HG03159 (cell line): ENCODE results near the gene DAPK3.
"Not testable (repeated sequence)": the region's sequence is repeated elsewhere in the genome, so short reads cannot be mapped to it uniquely, and the experiment has no call there.

Experiments
- ATAC-seq: cut with Tn5 transposase; IDR thresholded peaks from one replicate; pipeline ENCODE4 v1.9.1; 2021; ENCODE audit warnings: mild to moderate bottlenecking, moderate library complexity; ENCODE audit not compliant: unreplicated experiment

DAPK3 gene

GRCh38 chr19:3979289-3979673 lies 8.4 kb upstream of the DAPK3 start:
- no peak for ATAC-seq

- ATAC-seq, result no peak
These were observed 7.2 kb upstream of the DAPK3 start for GRCh38 chr19:3978145-3978544.

DNA sequence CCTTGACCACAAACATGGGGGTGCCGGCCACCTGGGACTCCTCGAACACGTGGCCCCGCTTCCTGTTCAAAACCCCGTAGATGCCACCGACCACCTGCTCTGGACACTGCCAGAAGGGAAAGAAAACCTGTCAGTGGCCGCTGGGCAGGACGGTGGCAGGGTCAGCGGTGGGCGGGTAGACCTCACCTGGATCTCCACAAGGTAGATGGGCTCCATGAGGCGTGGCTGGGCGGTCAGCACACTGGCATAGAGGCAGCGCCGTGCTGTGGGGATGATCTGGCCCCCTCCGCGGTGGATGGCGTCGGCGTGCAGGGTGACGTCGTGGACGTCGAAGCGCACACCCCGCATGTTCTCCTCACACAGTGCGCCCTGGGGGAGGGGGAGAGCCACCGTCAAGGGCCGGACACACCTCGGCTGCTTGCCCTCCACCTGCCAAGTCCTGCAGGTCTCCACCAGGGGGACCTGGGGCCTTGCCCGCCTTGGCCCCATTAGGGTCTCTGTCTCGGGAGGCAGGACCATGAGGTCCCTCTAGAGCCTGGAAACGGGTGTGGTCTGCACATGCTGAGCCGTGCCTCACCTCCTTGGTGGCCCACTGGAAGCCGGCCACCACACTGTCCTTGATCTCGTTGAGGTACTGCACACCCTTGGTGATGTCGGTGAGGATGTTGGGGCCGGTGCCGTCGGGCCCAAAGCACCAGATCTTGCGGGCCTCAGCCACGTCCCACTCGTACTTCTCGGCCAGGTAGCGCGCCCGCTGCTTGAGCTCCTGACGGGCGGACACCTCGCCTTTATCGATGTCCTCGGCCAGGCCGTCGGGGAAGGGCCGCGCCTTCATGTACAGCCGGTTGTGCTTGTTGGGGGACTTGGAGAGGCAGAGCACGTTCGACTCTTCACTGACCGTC lies 6.6 kb upstream of the DAPK3 start:
- no peak for ATAC-seq

- no peak for ATAC-seq
These were observed 5.8 kb upstream of the DAPK3 start for GRCh38 chr19:3976495-3977241.

GRCh38 chr19:3975637-3976087 lies 4.8 kb upstream of the DAPK3 start:
- ATAC-seq, result no peak

GRCh38 chr19:3975144-3975543 lies 4.2 kb upstream of the DAPK3 start:
- no peak for ATAC-seq

GRCh38 chr19:3970313-3970807 lies 539 bp downstream of the DAPK3 start:
- ATAC-seq, result no peak

DNA sequence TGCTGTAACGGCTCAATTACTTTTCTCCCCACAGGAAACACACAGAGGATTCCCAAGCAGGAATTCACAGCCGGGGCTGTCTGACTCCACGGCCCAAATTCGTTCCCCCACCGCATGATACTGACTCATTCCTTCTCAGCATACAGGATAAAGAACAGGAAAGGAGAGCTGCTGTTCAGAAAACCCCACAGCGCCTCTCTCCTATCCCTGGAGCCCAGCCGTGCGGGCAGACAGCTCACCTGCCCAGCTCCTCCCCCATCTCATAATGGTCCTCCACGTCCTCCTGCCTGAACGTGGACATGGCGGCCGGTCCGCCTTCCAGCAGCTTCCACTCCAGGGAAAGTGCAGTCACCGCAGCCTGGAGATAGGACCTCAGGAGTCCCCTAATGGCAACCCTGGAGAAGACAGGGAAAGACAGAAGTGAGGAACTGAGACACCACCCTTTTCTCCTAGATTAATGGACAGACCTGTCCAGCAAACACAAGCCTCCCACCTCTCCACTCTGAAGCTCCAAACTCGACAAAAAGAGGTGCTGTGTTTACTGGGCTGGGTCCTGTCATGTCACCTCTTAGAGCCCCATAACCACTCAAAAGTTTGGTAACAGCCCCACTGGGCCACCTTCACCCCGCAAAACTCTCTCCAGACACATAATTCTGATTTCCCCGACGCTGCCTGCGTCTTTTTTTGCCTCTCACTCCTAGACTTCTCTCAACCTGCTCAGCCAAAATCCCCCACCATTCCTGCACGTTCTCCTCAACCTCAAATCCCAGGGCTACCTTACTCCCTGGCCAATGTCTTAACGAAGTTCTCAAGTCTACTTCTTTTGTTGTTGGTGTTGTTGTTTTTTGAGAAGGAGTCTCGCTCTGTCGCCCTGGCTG lies 1.2 kb downstream of the DAPK3 start:
- ATAC-seq, result no peak

GRCh38 chr19:3968556-3969434 lies 2.1 kb downstream of the DAPK3 start:
- ATAC-seq, result no peak

DNA sequence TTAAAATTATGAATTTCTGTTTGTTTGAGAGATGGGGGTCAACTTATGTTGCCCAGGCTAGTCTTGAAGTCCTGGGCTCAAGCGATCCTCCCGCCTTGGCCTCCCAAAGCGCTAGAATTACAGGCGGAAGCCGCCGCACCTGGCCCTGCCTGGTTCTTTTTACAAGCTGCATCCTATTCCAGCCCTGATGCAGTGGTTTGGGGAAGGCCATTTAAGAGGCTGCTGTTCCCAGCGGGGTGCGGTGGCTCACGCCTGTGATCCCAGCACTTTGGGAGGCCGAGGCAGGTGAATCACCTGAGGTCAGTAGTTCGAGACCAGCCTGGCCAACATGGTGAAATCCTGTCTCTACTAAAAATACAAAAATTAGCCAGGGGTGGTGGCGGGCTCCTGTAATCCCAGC lies 2.9 kb downstream of the DAPK3 start:
- ATAC-seq, result not testable (repeated sequence)

- no peak for ATAC-seq
These were observed 4.6 kb downstream of the DAPK3 start for GRCh38 chr19:3966051-3967017.

- no peak for ATAC-seq
These were observed 6.4 kb downstream of the DAPK3 start for GRCh38 chr19:3964256-3965194.

DNA sequence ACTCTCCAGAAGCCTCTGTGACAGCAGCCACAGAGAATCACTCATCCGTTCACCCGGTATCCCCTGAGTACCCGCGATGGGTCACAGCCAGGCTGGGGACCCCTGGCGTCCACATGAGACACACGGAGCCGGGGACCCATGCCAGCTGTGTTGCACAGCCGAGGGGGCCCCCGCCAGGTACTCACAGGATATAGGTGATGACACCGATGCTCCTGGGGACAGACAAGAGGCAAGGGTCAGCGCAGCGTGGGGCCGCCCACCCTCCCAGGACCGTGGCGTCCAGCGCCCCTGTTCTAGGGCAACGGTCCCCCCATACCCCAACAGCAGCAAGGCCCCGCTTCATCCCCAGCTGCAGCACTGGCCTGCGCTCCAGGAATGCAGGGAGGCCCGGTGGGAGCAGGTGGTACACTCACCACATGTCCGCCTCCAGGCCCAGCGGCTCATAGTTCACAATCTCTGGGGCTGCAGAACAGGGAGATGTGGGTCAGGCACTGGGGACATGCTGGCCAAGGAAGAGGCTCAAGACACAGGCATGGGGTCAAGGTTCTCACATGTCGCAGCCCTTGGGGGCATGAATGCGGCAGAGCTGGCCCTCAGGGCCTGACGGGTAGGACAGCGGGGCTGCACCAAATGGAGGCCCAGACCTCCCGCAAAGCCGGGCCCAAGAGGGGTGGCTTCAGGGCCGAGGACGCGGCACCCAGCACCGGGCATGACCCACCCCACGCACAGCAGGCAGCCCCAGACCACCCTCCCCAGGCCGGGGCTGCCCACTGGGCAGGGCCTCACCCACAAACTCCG lies 7.2 kb downstream of the DAPK3 start:
- no peak for ATAC-seq

DNA sequence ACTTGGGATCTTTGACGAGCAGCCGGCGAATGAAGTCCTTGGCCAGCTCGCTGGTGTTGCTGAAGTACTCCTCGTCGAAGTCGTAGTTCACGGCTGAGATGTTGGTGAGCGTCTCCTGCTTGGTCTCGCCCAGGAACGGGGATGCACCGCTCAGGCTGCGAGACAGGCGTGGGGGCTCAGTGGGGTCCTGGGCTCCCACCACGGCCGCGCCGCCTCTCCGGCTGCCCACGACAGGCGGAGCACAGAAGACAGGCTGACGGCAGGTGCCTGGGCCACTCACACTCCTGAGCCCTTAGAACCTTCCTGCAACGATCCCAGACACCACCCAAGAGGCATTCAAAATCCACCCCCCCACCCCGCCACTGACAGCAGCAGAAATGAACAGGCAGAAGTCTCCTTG lies 9.9 kb downstream of the DAPK3 start:
- ATAC-seq, result no peak

GRCh38 chr19:3959766-3960131 lies 11.2 kb downstream of the DAPK3 start:
- ATAC-seq, result no peak

DNA sequence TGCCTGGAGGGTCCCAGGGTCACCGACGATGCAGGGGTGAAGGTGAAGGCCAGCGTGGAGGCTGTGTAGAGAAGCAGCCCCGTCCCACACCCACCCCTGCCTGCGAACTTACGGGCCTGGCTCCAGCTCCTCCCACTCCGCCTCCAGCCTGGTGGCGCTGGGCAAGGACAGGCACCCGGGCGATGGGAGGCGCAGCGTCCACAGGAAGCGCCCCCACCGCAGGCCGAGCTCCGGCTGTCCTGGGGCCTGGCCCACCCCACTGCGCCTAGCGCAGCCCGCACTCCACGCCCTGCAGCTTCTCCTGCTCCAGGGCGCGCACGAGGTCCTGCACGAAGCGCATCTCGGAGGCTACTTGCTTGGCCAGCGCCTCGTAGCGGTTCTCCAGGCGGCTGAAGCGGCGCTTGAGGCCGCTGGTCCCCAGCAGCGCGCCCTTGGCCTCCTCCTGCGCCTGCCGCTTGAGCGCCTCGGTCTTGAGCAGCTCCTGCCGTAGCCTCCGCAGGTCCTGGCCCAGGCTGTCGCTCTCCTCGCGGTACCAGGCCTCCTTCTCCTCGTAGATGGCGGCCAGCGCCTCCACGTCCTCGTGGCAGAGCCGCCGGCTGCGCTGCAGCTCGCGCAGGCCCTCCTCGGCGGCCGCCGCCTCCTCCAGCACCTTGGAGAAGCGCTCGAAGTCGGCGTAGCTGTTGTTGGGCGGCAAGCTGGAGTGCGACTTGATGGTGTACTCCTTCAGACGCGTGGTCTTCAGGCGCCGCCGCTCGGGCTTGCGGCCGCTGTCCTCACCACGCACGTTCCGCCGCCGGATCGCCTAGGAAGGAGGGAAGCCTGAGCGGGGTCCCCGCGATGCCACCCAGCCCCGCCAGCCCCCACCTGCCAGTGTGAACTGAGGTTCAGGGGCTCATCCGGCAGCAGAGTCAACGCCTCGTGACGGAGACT lies 11.8 kb downstream of the DAPK3 start:
- no peak for ATAC-seq
